Measurements from ENCODE around the gene SLC30A3.

Gene SLC30A3

GRCh38 chr2:27256855-27257454, 5.9 kb downstream of the SLC30A3 start:
- FAIRE-seq: no peak
- no peak for TF ChIP-seq CTCF (IDR thresholded peaks at IDR 0.05; ENCODE audit: insufficient read depth, missing control alignments)

GRCh38 chr2:27255660-27256059, 7.2 kb downstream of the SLC30A3 start:
- DNase-seq (ENCODE audit: insufficient read length, low spot score): no peak
- no peak for TF ChIP-seq CTCF (IDR thresholded peaks at IDR 0.05; ENCODE audit: insufficient read depth, missing control alignments)
- FAIRE-seq: no peak

More at GRCh38 chr2:27256855-27257454, 5.9 kb downstream of the SLC30A3 start:
- no peak for DNase-seq (ENCODE audit: insufficient read length, low spot score)

DNA sequence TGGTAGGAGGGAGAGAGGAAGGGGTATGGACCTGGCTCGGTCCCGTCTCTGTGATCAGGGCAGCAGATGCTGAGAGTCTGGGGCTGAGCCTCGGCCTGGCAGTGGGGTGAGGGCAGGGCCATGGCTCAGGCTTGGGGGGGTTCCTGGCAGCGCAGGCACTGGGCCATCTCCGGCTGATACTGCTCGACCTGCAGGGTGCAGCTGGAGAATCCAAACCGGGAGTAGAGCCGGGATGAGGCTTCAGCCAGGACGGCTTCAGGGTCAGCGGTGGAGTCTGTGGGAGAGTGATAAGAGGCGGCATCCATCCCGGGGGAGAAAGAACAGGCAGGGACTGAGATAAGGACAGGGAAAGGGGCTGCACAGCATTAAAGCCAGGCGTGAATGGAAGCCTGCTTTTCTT, 7.7 kb downstream of the SLC30A3 start:
- no peak for TF ChIP-seq CTCF (IDR thresholded peaks at IDR 0.05; ENCODE audit: insufficient read depth, missing control alignments)
- DNase-seq (ENCODE audit: insufficient read length, low spot score) (no peak), FAIRE-seq (no peak)

DNA sequence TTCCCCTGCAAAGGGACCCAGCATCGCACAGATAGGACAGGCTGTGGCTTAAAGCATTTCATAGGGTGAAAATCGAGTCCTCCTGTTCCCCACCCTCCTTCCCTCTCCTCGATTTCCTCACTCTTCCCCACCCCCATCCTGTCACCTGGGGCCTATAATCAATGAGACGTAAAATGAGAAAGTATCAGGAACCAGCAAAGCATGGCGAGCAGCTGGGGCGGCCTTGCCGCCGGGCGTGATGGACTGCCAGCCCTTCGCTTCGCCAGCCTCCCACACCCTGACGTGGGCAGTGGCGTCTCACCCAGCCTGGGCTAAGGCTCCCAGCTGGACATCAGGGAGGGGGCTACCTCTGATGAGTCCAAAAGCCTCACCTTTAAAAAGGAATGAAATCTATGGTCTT, 11.1 kb downstream of the SLC30A3 start:
- TF ChIP-seq CTCF (IDR thresholded peaks at IDR 0.05; ENCODE audit: insufficient read depth, missing control alignments): no peak
- DNase-seq (ENCODE audit: insufficient read length, low spot score) (no peak), FAIRE-seq (no peak)

GRCh38 chr2:27250652-27251379, 12.0 kb downstream of the SLC30A3 start:
- FAIRE-seq (no peak), DNase-seq (ENCODE audit: insufficient read length, low spot score) (no peak)
- TF ChIP-seq CTCF (IDR thresholded peaks at IDR 0.05; ENCODE audit: insufficient read depth, missing control alignments): no peak

GRCh38 chr2:27249891-27250651, 12.8 kb downstream of the SLC30A3 start:
- no peak for FAIRE-seq
- DNase-seq (ENCODE audit: insufficient read length, low spot score): peak; percentile 77
- TF ChIP-seq CTCF (IDR thresholded peaks at IDR 0.05; ENCODE audit: insufficient read depth, missing control alignments): peak; percentile 84
